GM19025 (cell line): ENCODE results near the gene OPALIN.

Experiments
- ATAC-seq: cut with Tn5 transposase; IDR thresholded peaks from one replicate; pipeline ENCODE4 v1.9.1; 2021; ENCODE audit warnings: mild to moderate bottlenecking, low read depth, moderate library complexity; ENCODE audit not compliant: unreplicated experiment

The OPALIN gene

GRCh38 chr10:96341219-96342182, 17.3 kb downstream of the OPALIN start:
- no peak for ATAC-seq

GRCh38 chr10:96339956-96340904, 18.6 kb downstream of the OPALIN start:
- ATAC-seq: no peak

- ATAC-seq: no peak
Measured at GRCh38 chr10:96339383-96339782, 19.4 kb downstream of the OPALIN start.

- ATAC-seq: no peak
Measured at GRCh38 chr10:96338279-96338925, 20.4 kb downstream of the OPALIN start.

- ATAC-seq: no peak
Measured at GRCh38 chr10:96337106-96337505, 21.7 kb downstream of the OPALIN start.

- no peak for ATAC-seq
Measured at GRCh38 chr10:96334616-96335526, 23.9 kb downstream of the OPALIN start.

GRCh38 chr10:96333101-96333500, 25.7 kb downstream of the OPALIN start:
- no peak for ATAC-seq

GRCh38 chr10:96327462-96327861, 31.3 kb downstream of the OPALIN start:
- no peak for ATAC-seq

- peak; percentile 85 for ATAC-seq
Measured at GRCh38 chr10:96325719-96326373, 33.0 kb downstream of the OPALIN start.

- no peak for ATAC-seq
Measured at GRCh38 chr10:96324447-96324846, 34.4 kb downstream of the OPALIN start.

- ATAC-seq: no peak
Measured at GRCh38 chr10:96322275-96322674, 36.5 kb downstream of the OPALIN start.

- no peak for ATAC-seq
Measured at GRCh38 chr10:96321822-96322221, 37.0 kb downstream of the OPALIN start.

- ATAC-seq: no peak
Measured at GRCh38 chr10:96319754-96320474, 38.9 kb downstream of the OPALIN start.

GRCh38 chr10:96317067-96317833, 41.6 kb downstream of the OPALIN start:
- ATAC-seq: no peak

- ATAC-seq: no peak
Measured at GRCh38 chr10:96313344-96313743, 45.5 kb downstream of the OPALIN start.

- ATAC-seq: no peak
Measured at GRCh38 chr10:96311180-96311715, 47.6 kb downstream of the OPALIN start.

- no peak for ATAC-seq
Measured at GRCh38 chr10:96310321-96310669, 48.5 kb downstream of the OPALIN start.
